PFSK-1 (cell line): ENCODE results near the gene CIDEA.

ENCODE experiments used
- POLR2AphosphoS5 ChIP-seq: IDR thresholded peaks from 2 replicates; pipeline ENCODE4 v1.6.1; 2012; ENCODE audit warnings: low read depth, mild to moderate bottlenecking, control low read depth, low read length, moderate library complexity
- REST ChIP-seq, 2 experiments: IDR thresholded peaks; 2 replicates each; pipeline versions ENCODE4 v1.6.1 to v1.8.0; 2011 to 2012; ENCODE audit warnings: low read depth in 2 of 2, low read length in 2 of 2, control low read depth in 1 of 2, inconsistent platforms in 1 of 2, mild to moderate bottlenecking in 1 of 2, moderate library complexity in 1 of 2; ENCODE audit not compliant: insufficient read depth in 1 of 2
- SIN3A ChIP-seq: IDR thresholded peaks from 2 replicates; pipeline ENCODE4 v1.6.1; 2012; ENCODE audit warnings: mild to moderate bottlenecking, low read length, moderate library complexity, borderline replicate concordance; ENCODE audit not compliant: insufficient read depth
- TAF1 ChIP-seq: IDR thresholded peaks from 2 replicates; pipeline ENCODE4 v1.6.1; 2012; ENCODE audit warnings: low read length, control low read depth, borderline replicate concordance; ENCODE audit not compliant: insufficient read depth

GRCh38 chr18:12288403-12288755, 34.2 kb downstream of the CIDEA start:
- TF ChIP-seq POLR2AphosphoS5: no peak
- TF ChIP-seq REST (IDR thresholded peaks at IDR 0.05; ENCODE audit: insufficient read depth in 1 of 2, low read depth in 2 of 2, low read length in 2 of 2): no peak
- TF ChIP-seq TAF1: no peak
- TF ChIP-seq SIN3A: no peak
